ENCODE results near the gene DPYSL5. TPM values are rescaled to one million over a fixed set of nuclear protein-coding genes. Genes with fewer than 3 reads are reported as not detected.

DPYSL5 gene
- total RNA-seq, 2 experiments from 2014 or later, result not detected

- Mint-ChIP-seq H3K27me3 (peaks cover 31% of the 10 kb centered on the region), H3K27ac (no peak overlapping the region), H3K4me3 (no peak overlapping the region), H3K4me1 (peaks cover 1% of the 10 kb centered on the region), H3K36me3 (no peaks in the 10 kb centered on the region), H3K9me3 (ENCODE audit: low read depth) (no peaks in the 10 kb centered on the region)
- ATAC-seq (no peak), DNase-seq (peak; percentile 5)
- CTCF ChIA-PET, result interaction anchor here (0.6 to 2.0 kb wide), 6 partner anchors 9 to 351 kb away, joined by 3 to 10 read pairs (median 4); no protein-coding TSS in a partner anchor
Measured at GRCh38 chr2:26976237-26976636, 128.3 kb downstream of the DPYSL5 start.

GRCh38 chr2:26977012-26977411 lies 129.1 kb downstream of the DPYSL5 start:
- peaks cover 25% of the 10 kb centered on the region for H3K27me3 Mint-ChIP-seq
- ATAC-seq (no peak), DNase-seq (no peak)
- no peak overlapping the region for H3K27ac Mint-ChIP-seq
- H3K9me3 Mint-ChIP-seq (ENCODE audit: low read depth), result no peaks in the 10 kb centered on the region
- no peaks in the 10 kb centered on the region for H3K36me3 Mint-ChIP-seq
- CTCF ChIA-PET, result interaction anchor here (0.8 to 3.4 kb wide), 4 partner anchors 9 to 21 kb away, joined by 3 to 16 read pairs (median 4); no protein-coding TSS in a partner anchor
- H3K4me1 Mint-ChIP-seq, result peaks cover under 1% of the 10 kb centered on the region
- H3K4me3 Mint-ChIP-seq, result no peak overlapping the region

- Mint-ChIP-seq H3K4me1 (peaks cover 2% of the 10 kb centered on the region), H3K4me3 (no peak overlapping the region), H3K27me3 (peaks cover 14% of the 10 kb centered on the region), H3K27ac (no peak overlapping the region), H3K36me3 (no peaks in the 10 kb centered on the region), H3K9me3 (ENCODE audit: low read depth) (no peaks in the 10 kb centered on the region)
- no peak for ATAC-seq
- peak; percentile 27 for DNase-seq
- CTCF ChIA-PET, result interaction anchor here (0.6 to 3.4 kb wide), 2 partner anchors 8 to 17 kb away, joined by 3 to 16 read pairs; no protein-coding TSS in a partner anchor
Measured at GRCh38 chr2:26978061-26978596, 130.2 kb downstream of the DPYSL5 start.

- ATAC-seq (no peak), DNase-seq (no peak)
- Mint-ChIP-seq H3K4me1 (peaks cover 2% of the 10 kb centered on the region), H3K27me3 (peaks cover 7% of the 10 kb centered on the region), H3K27ac (no peak overlapping the region), H3K4me3 (no peak overlapping the region), H3K36me3 (no peaks in the 10 kb centered on the region), H3K9me3 (ENCODE audit: low read depth) (no peaks in the 10 kb centered on the region)
- CTCF ChIA-PET, result interaction anchor here (0.6 to 3.4 kb wide), 2 partner anchors 18 to 364 kb away, joined by 4 to 16 read pairs; no protein-coding TSS in a partner anchor
Measured at GRCh38 chr2:26979741-26980140, 131.8 kb downstream of the DPYSL5 start.

- Mint-ChIP-seq H3K27ac (no peak overlapping the region), H3K36me3 (no peaks in the 10 kb centered on the region)
Measured at GRCh38 chr2:26980971-26981370, 133.0 kb downstream of the DPYSL5 start.

GRCh38 chr2:26982102-26982742 lies 134.3 kb downstream of the DPYSL5 start:
- CTCF ChIA-PET, result interaction anchor here (0.9 to 2.2 kb wide), 6 partner anchors 20 to 298 kb away, joined by 3 to 8 read pairs (median 4); no protein-coding TSS in a partner anchor
- peaks cover 2% of the 10 kb centered on the region for H3K4me1 Mint-ChIP-seq
- no peak overlapping the region for H3K4me3 Mint-ChIP-seq
- ATAC-seq, result peak; percentile 65
- no peak overlapping the region for H3K27ac Mint-ChIP-seq
- H3K9me3 Mint-ChIP-seq (ENCODE audit: low read depth), result no peaks in the 10 kb centered on the region
- peak; percentile 45 for DNase-seq
- no peaks in the 10 kb centered on the region for H3K36me3 Mint-ChIP-seq
- H3K27me3 Mint-ChIP-seq, result peaks cover 7% of the 10 kb centered on the region

More at GRCh38 chr2:26980971-26981370, 133.0 kb downstream of the DPYSL5 start:
- Mint-ChIP-seq H3K27me3 (peaks cover 3% of the 10 kb centered on the region), H3K4me1 (peaks cover 2% of the 10 kb centered on the region), H3K9me3 (ENCODE audit: low read depth) (no peaks in the 10 kb centered on the region), H3K4me3 (no peak overlapping the region)
- CTCF ChIA-PET, result interaction anchor here (0.9 kb wide), 1 partner anchor 299 kb away, joined by 3 read pairs; no protein-coding TSS in a partner anchor
- ATAC-seq (no peak), DNase-seq (no peak)

- DNase-seq, result no peak
- no peak for ATAC-seq
- Mint-ChIP-seq H3K27me3 (peaks cover 7% of the 10 kb centered on the region), H3K4me3 (no peak overlapping the region), H3K9me3 (ENCODE audit: low read depth) (no peaks in the 10 kb centered on the region), H3K36me3 (no peaks in the 10 kb centered on the region), H3K4me1 (peaks cover 2% of the 10 kb centered on the region), H3K27ac (no peak overlapping the region)
- CTCF ChIA-PET, result interaction anchor here (0.9 to 2.2 kb wide), 5 partner anchors 15 to 296 kb away, joined by 3 to 8 read pairs (median 4); no protein-coding TSS in a partner anchor
Measured at GRCh38 chr2:26983746-26984145, 135.8 kb downstream of the DPYSL5 start.

GRCh38 chr2:26985807-26986206 lies 137.9 kb downstream of the DPYSL5 start:
- Mint-ChIP-seq H3K36me3 (no peaks in the 10 kb centered on the region), H3K27me3 (peaks cover 7% of the 10 kb centered on the region), H3K4me1 (peaks cover 2% of the 10 kb centered on the region), H3K4me3 (no peak overlapping the region), H3K27ac (no peak overlapping the region), H3K9me3 (ENCODE audit: low read depth) (no peaks in the 10 kb centered on the region)
- CTCF ChIA-PET, result no interaction called here
- DNase-seq (no peak), ATAC-seq (no peak)

- Mint-ChIP-seq H3K36me3 (no peaks in the 10 kb centered on the region), H3K4me1 (peaks cover 3% of the 10 kb centered on the region), H3K4me3 (no peak overlapping the region), H3K9me3 (ENCODE audit: low read depth) (no peaks in the 10 kb centered on the region), H3K27me3 (peaks cover 4% of the 10 kb centered on the region), H3K27ac (no peak overlapping the region)
- CTCF ChIA-PET, result interaction anchor here (1.1 kb wide), 1 partner anchor 30 kb away, joined by 4 read pairs; no protein-coding TSS in a partner anchor
- DNase-seq, result no peak
- no peak for ATAC-seq
Measured at GRCh38 chr2:26986576-26986975, 138.6 kb downstream of the DPYSL5 start.

GRCh38 chr2:26988058-26988860 lies 140.3 kb downstream of the DPYSL5 start:
- CTCF ChIA-PET, result interaction anchor here (0.8 to 1.1 kb wide), 2 partner anchors 26 to 142 kb away, joined by 3 to 5 read pairs; no protein-coding TSS in a partner anchor
- no peak overlapping the region for H3K4me3 Mint-ChIP-seq
- no peak for DNase-seq
- no peak overlapping the region for H3K27ac Mint-ChIP-seq
- H3K36me3 Mint-ChIP-seq, result no peaks in the 10 kb centered on the region
- H3K27me3 Mint-ChIP-seq, result peaks cover 4% of the 10 kb centered on the region
- peaks cover 2% of the 10 kb centered on the region for H3K4me1 Mint-ChIP-seq
- no peaks in the 10 kb centered on the region for H3K9me3 Mint-ChIP-seq (ENCODE audit: low read depth)
- ATAC-seq, result no peak

- no peak for DNase-seq
- CTCF ChIA-PET, result no interaction called here
- peaks cover 4% of the 10 kb centered on the region for H3K27me3 Mint-ChIP-seq
- no peak for ATAC-seq
- peaks cover 2% of the 10 kb centered on the region for H3K4me1 Mint-ChIP-seq
- no peaks in the 10 kb centered on the region for H3K36me3 Mint-ChIP-seq
- H3K9me3 Mint-ChIP-seq (ENCODE audit: low read depth), result no peaks in the 10 kb centered on the region
- no peak overlapping the region for H3K4me3 Mint-ChIP-seq
- H3K27ac Mint-ChIP-seq, result no peak overlapping the region
Measured at GRCh38 chr2:26989156-26989555, 141.2 kb downstream of the DPYSL5 start.

GRCh38 chr2:26991717-26992116 lies 143.8 kb downstream of the DPYSL5 start:
- H3K27me3 Mint-ChIP-seq, result no peaks in the 10 kb centered on the region
- H3K4me3 Mint-ChIP-seq, result no peak overlapping the region
- no peak overlapping the region for H3K27ac Mint-ChIP-seq
- no peaks in the 10 kb centered on the region for H3K36me3 Mint-ChIP-seq
- H3K4me1 Mint-ChIP-seq, result peaks cover 2% of the 10 kb centered on the region
- no peak for DNase-seq
- CTCF ChIA-PET, result no interaction called here
- no peaks in the 10 kb centered on the region for H3K9me3 Mint-ChIP-seq (ENCODE audit: low read depth)
- ATAC-seq, result no peak

GRCh38 chr2:26993768-26994167 lies 145.8 kb downstream of the DPYSL5 start:
- CTCF ChIA-PET, result interaction anchor here (0.9 to 1.8 kb wide), 5 partner anchors 23 to 147 kb away, joined by 3 to 13 read pairs (median 4); no protein-coding TSS in a partner anchor
- DNase-seq (no peak), ATAC-seq (no peak)
- H3K27ac Mint-ChIP-seq, result no peak overlapping the region
- peaks cover 5% of the 10 kb centered on the region for H3K27me3 Mint-ChIP-seq
- no peaks in the 10 kb centered on the region for H3K9me3 Mint-ChIP-seq (ENCODE audit: low read depth)
- H3K4me3 Mint-ChIP-seq, result no peak overlapping the region
- no peaks in the 10 kb centered on the region for H3K36me3 Mint-ChIP-seq
- H3K4me1 Mint-ChIP-seq, result peaks cover 2% of the 10 kb centered on the region
